DOHH2 (cell line): ENCODE results near the gene VEGFB.

ENCODE experiments used
- H3F3A ChIP-seq: fragments of 200-600 bp; sonication (generic), shearing (Covaris generic); 2 replicates; pipeline ENCODE4 v1.6.0; 2016; ENCODE audit warnings: antibody characterized with exemption, mild to moderate bottlenecking; ENCODE audit not compliant: control insufficient read depth, insufficient read depth
- H3K27ac ChIP-seq: fragments of 200-600 bp; sonication (generic); 2 replicates; pipeline ENCODE4 v1.5.1; 2014; ENCODE audit warnings: low read depth, mild to moderate bottlenecking, low read length, moderate library complexity
- H3K27me3 ChIP-seq: fragments of 200-600 bp; sonication (generic); 2 replicates; pipeline ENCODE4 v1.6.1; 2014; ENCODE audit warnings: mild to moderate bottlenecking, low read length, mixed read lengths; ENCODE audit not compliant: control insufficient read depth
- H3K36me3 ChIP-seq: fragments of 200-600 bp; sonication (generic); 2 replicates; pipeline ENCODE4 v1.6.1; 2014; ENCODE audit warnings: mild to moderate bottlenecking, low read length, moderate library complexity, mixed read lengths; ENCODE audit not compliant: control insufficient read depth
- H3K4me1 ChIP-seq: fragments of 200-600 bp; sonication (generic); 2 replicates; pipeline ENCODE4 v1.6.1; 2014; ENCODE audit warnings: mild to moderate bottlenecking, low read length, mixed read lengths; ENCODE audit not compliant: control insufficient read depth
- H3K4me2 ChIP-seq: fragments of 200-600 bp; sonication (generic); 2 replicates; pipeline ENCODE4 v1.6.0; 2014; ENCODE audit warnings: mild to moderate bottlenecking, low read length, moderate library complexity
- H3K4me3 ChIP-seq: fragments of 200-600 bp; sonication (generic); 2 replicates; pipeline ENCODE4 v1.5.1; 2014; ENCODE audit warnings: mild to moderate bottlenecking, low read length, mixed read lengths
- H3K79me2 ChIP-seq: fragments of 200-600 bp; sonication (generic); 2 replicates; pipeline ENCODE4 v1.6.1; 2014; ENCODE audit warnings: mild to moderate bottlenecking, low read length, mixed read lengths; ENCODE audit not compliant: control insufficient read depth
- H3K9me2 ChIP-seq: fragments of 200-600 bp; sonication (generic); replicated peaks from 2 replicates; pipeline ENCODE4 v1.6.1; 2014; ENCODE audit warnings: mild to moderate bottlenecking, low read length, mixed read lengths; ENCODE audit not compliant: control insufficient read depth
- H3K9me3 ChIP-seq: fragments of 200-600 bp; sonication (generic); 2 replicates; pipeline ENCODE4 v1.6.1; 2014; ENCODE audit warnings: antibody characterized with exemption, low read length, mixed read lengths; ENCODE audit not compliant: control insufficient read depth, insufficient read depth
- H4K20me1 ChIP-seq: fragments of 200-600 bp; sonication (generic); 2 replicates; pipeline ENCODE4 v1.6.0; 2014; ENCODE audit warnings: low read depth, mild to moderate bottlenecking, antibody characterized with exemption, low read length, moderate library complexity; ENCODE audit not compliant: control insufficient read depth, insufficient read depth
- CTCF ChIP-seq: fragments of 200-600 bp; sonication (generic); IDR thresholded peaks from one replicate; pipeline ENCODE4 v1.5.1; 2014; ENCODE audit warnings: antibody characterized with exemption, mild to moderate bottlenecking, low read depth, low read length; ENCODE audit not compliant: poor library complexity, severe bottlenecking
- EZH2phosphoT487 ChIP-seq: fragments of 200-600 bp; sonication (generic); IDR thresholded peaks from 2 replicates; pipeline ENCODE4 v1.6.1; 2017; ENCODE audit warnings: borderline replicate concordance, mild to moderate bottlenecking, antibody characterized with exemption, low read length, moderate library complexity, mixed read lengths

Gene VEGFB

GRCh38 chr11:64241241-64241490 lies 6.8 kb downstream of the VEGFB start:
- peak overlapping the region; percentile 92 for H3K4me2 ChIP-seq
- H3K27ac ChIP-seq: peak overlapping the region; percentile 97
- H3K79me2 ChIP-seq: peaks cover 46% of the 10 kb centered on the region
- peaks cover 74% of the 10 kb centered on the region for H3K36me3 ChIP-seq
- no peaks in the 10 kb centered on the region for H3K9me3 ChIP-seq
- H3K4me1 ChIP-seq: peaks cover 72% of the 10 kb centered on the region
- H3K4me3 ChIP-seq: peak overlapping the region; percentile 99
- peaks cover 44% of the 10 kb centered on the region for H3F3A ChIP-seq
- H3K9me2 ChIP-seq: no peaks in the 10 kb centered on the region
- no peaks in the 10 kb centered on the region for H4K20me1 ChIP-seq
- TF ChIP-seq EZH2phosphoT487 (no peak), CTCF (no peak)
- no peaks in the 10 kb centered on the region for H3K27me3 ChIP-seq

GRCh38 chr11:64241491-64242374 lies 7.3 kb downstream of the VEGFB start:
- peaks cover 69% of the 10 kb centered on the region for H3K4me1 ChIP-seq
- peaks cover 44% of the 10 kb centered on the region for H3F3A ChIP-seq

GRCh38 chr11:64243236-64243854 lies 9.0 kb downstream of the VEGFB start:
- H3K4me2 ChIP-seq: 0 out of 2 replicates have a peak overlapping the region, but pooled peaks have one; percentile 77
- TF ChIP-seq EZH2phosphoT487 (no peak), CTCF (no peak)

More at GRCh38 chr11:64241491-64242374, 7.3 kb downstream of the VEGFB start:
- Histone ChIP-seq H4K20me1 (no peaks in the 10 kb centered on the region), H3K4me3 (peak overlapping the region; percentile 99), H3K9me3 (no peaks in the 10 kb centered on the region), H3K27me3 (no peaks in the 10 kb centered on the region), H3K9me2 (no peaks in the 10 kb centered on the region), H3K4me2 (peak overlapping the region; percentile 77), H3K79me2 (peaks cover 48% of the 10 kb centered on the region), H3K27ac (peak overlapping the region; percentile 63), H3K36me3 (peaks cover 74% of the 10 kb centered on the region)
- TF ChIP-seq CTCF: peak; percentile 14
- no peak for TF ChIP-seq EZH2phosphoT487

More at GRCh38 chr11:64243236-64243854, 9.0 kb downstream of the VEGFB start:
- peak overlapping the region; percentile 99; the same call in 1 of the 2 replicates for H3K4me3 ChIP-seq
- no peak overlapping the region for H3K27ac ChIP-seq
- no peaks in the 10 kb centered on the region for H4K20me1 ChIP-seq
- peaks cover 48% of the 10 kb centered on the region for H3K79me2 ChIP-seq
- H3F3A ChIP-seq: peaks cover 47% of the 10 kb centered on the region
- no peaks in the 10 kb centered on the region for H3K27me3 ChIP-seq
- peaks cover 62% of the 10 kb centered on the region for H3K36me3 ChIP-seq
- no peaks in the 10 kb centered on the region for H3K9me3 ChIP-seq
- H3K9me2 ChIP-seq: no peaks in the 10 kb centered on the region
- peaks cover 68% of the 10 kb centered on the region for H3K4me1 ChIP-seq
